Right lung (tissue), 5 donors: ENCODE data around the gene GRK5. TPM values are rescaled to one million over a fixed set of nuclear protein-coding genes. Genes with fewer than 3 reads are reported as not detected.
"Not testable (repeated sequence)": the region's sequence is repeated elsewhere in the genome, so short reads cannot be mapped to it uniquely, and the experiment has no call there.

Experiments used
- DNase-seq, 2 donors: peaks; one replicate each; pipeline ENCODE4 v3.0.0-alpha.2; 2013
- polyA plus RNA-seq, 5 donors: library from polyadenylated mRNA; unstranded; fragments of 120-200 nt; gene quantifications; one replicate each; pipeline versions ENCODE4 v1.2.1 to v1.2.3, GENCODE V29; 2013; ENCODE audit warnings: inconsistent platforms in 1 of 5, low replicate concordance in 1 of 5; ENCODE audit not compliant: insufficient read length in 5 of 5, insufficient read depth in 1 of 5

Gene GRK5
- polyA plus RNA-seq, 5 donors, result 52.2 to 60.0 (median 53.0) TPM

- no peak for DNase-seq
Observed at GRCh38 chr10:119416855-119417254, 209.5 kb downstream of the GRK5 start.

- no peak for DNase-seq
Observed at GRCh38 chr10:119417852-119418251, 210.5 kb downstream of the GRK5 start.

GRCh38 chr10:119418362-119418761 lies 211.0 kb downstream of the GRK5 start:
- no peak for DNase-seq

- DNase-seq, result no peak
Observed at GRCh38 chr10:119419931-119420330, 212.6 kb downstream of the GRK5 start.

GRCh38 chr10:119420950-119421875 lies 213.8 kb downstream of the GRK5 start:
- no peak for DNase-seq

GRCh38 chr10:119421891-119422681 lies 214.7 kb downstream of the GRK5 start:
- no peak for DNase-seq

- DNase-seq, result no peak
Observed at GRCh38 chr10:119422682-119423509, 215.5 kb downstream of the GRK5 start.

GRCh38 chr10:119423510-119424257 lies 216.3 kb downstream of the GRK5 start:
- no peak for DNase-seq

GRCh38 chr10:119424258-119424975 lies 217.0 kb downstream of the GRK5 start:
- DNase-seq, result no peak

- no peak for DNase-seq
Observed at GRCh38 chr10:119425102-119425880, 217.9 kb downstream of the GRK5 start.

- DNase-seq, result no peak
Observed at GRCh38 chr10:119425881-119426170, 218.5 kb downstream of the GRK5 start.

GRCh38 chr10:119426699-119427098 lies 219.3 kb downstream of the GRK5 start:
- no peak for DNase-seq

GRCh38 chr10:119427263-119427864 lies 220.0 kb downstream of the GRK5 start:
- DNase-seq, result no peak

- DNase-seq, result no peak
Observed at GRCh38 chr10:119428789-119429188, 221.4 kb downstream of the GRK5 start.

GRCh38 chr10:119429771-119430170 lies 222.4 kb downstream of the GRK5 start:
- no peak for DNase-seq

GRCh38 chr10:119431034-119431772 lies 223.8 kb downstream of the GRK5 start:
- no peak for DNase-seq

GRCh38 chr10:119431773-119432135 lies 224.4 kb downstream of the GRK5 start:
- no peak for DNase-seq

- DNase-seq, result not testable (repeated sequence)
Observed at GRCh38 chr10:119434942-119435341, 227.6 kb downstream of the GRK5 start.

GRCh38 chr10:119438717-119439116 lies 231.3 kb downstream of the GRK5 start:
- DNase-seq, result no peak
